Measurements from ENCODE around the gene ZIM2. TPM values are rescaled to one million over a fixed set of nuclear protein-coding genes. Genes with fewer than 3 reads are reported as not detected.

Gene ZIM2
- total RNA-seq, 1 experiment from 2014 or later: not detected

DNA sequence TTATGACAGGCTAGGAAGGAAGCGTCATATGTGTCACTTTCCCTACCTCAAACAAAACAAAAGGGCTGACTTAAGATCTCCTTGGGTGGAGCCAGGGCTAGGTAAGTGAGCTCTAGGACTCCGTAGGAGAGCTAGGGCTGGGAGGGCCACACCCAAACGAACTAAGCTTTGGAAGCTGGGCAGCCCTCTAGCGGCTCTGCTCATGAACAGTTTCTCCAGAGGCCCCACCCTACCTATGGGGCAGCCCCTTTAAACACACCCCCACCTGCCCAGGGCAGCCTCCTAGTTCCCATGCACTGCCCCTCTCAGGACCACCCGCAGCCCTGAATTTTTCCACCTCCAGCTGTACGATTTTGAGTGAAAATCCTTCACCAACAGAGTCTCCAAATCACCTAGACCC, 3.5 kb downstream of the ZIM2 start (continued):
- TF ChIP-seq PREB (CRISPR knock-in tag; IDR thresholded peaks at IDR 0.05; ENCODE audit: borderline replicate concordance): no peak

DNA sequence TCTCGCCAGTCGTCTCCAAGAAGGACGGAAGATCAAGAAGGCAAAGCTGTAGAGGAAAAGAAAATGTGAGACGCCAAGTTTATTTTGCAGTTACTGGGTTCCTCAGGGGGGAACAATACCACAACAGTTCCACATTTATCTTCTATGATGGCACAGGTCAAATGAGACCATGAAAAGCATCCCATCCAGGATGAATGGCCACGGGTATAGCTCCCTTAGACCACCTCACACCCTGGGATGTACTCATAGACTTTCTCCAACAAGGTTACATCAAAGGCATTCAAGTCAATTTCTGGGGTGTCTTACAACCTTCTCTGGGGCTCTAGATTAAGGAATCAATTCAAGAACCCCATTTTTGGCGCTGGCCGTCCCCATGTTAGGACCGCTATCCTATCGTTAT, 4.5 kb downstream of the ZIM2 start:
- no peak for TF ChIP-seq CBFB (CRISPR knock-in tag; IDR thresholded peaks at IDR 0.05; ENCODE audit: low read depth)
- TF ChIP-seq GABPB1 (CRISPR knock-in tag; IDR thresholded peaks at IDR 0.05): no peak
- no peak for ATAC-seq
- peaks cover 73% of the 10 kb centered on the region for H3K36me3 Mint-ChIP-seq
- H3K4me3 Mint-ChIP-seq: no peak overlapping the region
- peaks cover 73% of the 10 kb centered on the region for H3K9me3 Mint-ChIP-seq
- H3K4me1 Mint-ChIP-seq: no peaks in the 10 kb centered on the region
- H3K27ac Mint-ChIP-seq: no peak overlapping the region
- ChIA-PET CTCF (no interaction called here), POLR2A (no interaction called here)
- peaks cover 15% of the 10 kb centered on the region for H3K27me3 Mint-ChIP-seq (ENCODE audit: low read depth)
- DNase-seq (ENCODE audit: low spot score): no peak

DNA sequence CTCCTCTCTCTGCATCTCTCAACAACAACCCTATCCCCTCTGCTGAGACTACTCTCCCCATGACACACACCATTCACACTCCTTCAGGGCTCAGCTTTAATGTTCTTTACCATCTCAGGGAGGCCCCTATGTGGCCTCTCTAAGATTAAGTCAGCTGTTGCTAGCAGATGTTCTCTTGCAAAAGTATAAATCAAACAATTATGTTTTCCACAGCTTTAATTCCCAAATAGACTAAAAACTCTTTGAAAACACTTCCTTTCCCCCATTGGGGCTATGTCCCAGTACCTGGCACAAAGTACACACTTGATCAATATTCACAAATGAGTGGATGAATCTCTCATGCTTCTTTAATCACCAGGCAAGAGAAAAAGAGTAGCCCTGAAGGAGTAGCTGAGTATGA, 5.1 kb downstream of the ZIM2 start:
- peaks cover 15% of the 10 kb centered on the region for H3K27me3 Mint-ChIP-seq (ENCODE audit: low read depth)
- no peak overlapping the region for H3K4me3 Mint-ChIP-seq
- no peaks in the 10 kb centered on the region for H3K4me1 Mint-ChIP-seq
- no peak for DNase-seq (ENCODE audit: low spot score)
- H3K27ac Mint-ChIP-seq: no peak overlapping the region
- peaks cover 71% of the 10 kb centered on the region for H3K36me3 Mint-ChIP-seq
- CTCF ChIA-PET: no interaction called here
- TF ChIP-seq JUN (CRISPR knock-in tag; IDR thresholded peaks at IDR 0.05) (no peak), NR2C2 (CRISPR knock-in tag; IDR thresholded peaks at IDR 0.05) (no peak), CBFB (CRISPR knock-in tag; IDR thresholded peaks at IDR 0.05; ENCODE audit: low read depth) (no peak), GABPB1 (CRISPR knock-in tag; IDR thresholded peaks at IDR 0.05) (no peak), ATF3 (CRISPR knock-in tag; conservative IDR thresholded peaks at IDR 0.05) (no peak), SP1 (CRISPR knock-in tag; conservative IDR thresholded peaks at IDR 0.05) (no peak), CREB1 (CRISPR knock-in tag; IDR thresholded peaks at IDR 0.05) (no peak), NFATC4 (CRISPR knock-in tag; IDR thresholded peaks at IDR 0.05) (no peak), ZBTB21 (CRISPR knock-in tag; IDR thresholded peaks at IDR 0.05; ENCODE audit: borderline replicate concordance) (no peak), GTF2I (CRISPR knock-in tag; conservative IDR thresholded peaks at IDR 0.05) (no peak), OVOL2 (CRISPR knock-in tag; IDR thresholded peaks at IDR 0.05; ENCODE audit: borderline replicate concordance) (no peak)
- TF ChIP-seq, protein P1, sequence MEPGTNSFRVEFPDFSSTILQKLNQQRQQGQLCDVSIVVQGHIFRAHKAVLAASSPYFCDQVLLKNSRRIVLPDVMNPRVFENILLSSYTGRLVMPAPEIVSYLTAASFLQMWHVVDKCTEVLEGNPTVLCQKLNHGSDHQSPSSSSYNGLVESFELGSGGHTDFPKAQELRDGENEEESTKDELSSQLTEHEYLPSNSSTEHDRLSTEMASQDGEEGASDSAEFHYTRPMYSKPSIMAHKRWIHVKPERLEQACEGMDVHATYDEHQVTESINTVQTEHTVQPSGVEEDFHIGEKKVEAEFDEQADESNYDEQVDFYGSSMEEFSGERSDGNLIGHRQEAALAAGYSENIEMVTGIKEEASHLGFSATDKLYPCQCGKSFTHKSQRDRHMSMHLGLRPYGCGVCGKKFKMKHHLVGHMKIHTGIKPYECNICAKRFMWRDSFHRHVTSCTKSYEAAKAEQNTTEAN (CRISPR knock-in tag; IDR thresholded peaks at IDR 0.05): no peak
- TF ChIP-seq, protein P2, sequence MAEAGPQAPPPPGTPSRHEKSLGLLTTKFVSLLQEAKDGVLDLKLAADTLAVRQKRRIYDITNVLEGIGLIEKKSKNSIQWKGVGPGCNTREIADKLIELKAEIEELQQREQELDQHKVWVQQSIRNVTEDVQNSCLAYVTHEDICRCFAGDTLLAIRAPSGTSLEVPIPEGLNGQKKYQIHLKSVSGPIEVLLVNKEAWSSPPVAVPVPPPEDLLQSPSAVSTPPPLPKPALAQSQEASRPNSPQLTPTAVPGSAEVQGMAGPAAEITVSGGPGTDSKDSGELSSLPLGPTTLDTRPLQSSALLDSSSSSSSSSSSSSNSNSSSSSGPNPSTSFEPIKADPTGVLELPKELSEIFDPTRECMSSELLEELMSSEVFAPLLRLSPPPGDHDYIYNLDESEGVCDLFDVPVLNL (CRISPR knock-in tag; IDR thresholded peaks at IDR 0.05; ENCODE audit: borderline replicate concordance, low read depth): no peak
- TF ChIP-seq, protein P3, sequence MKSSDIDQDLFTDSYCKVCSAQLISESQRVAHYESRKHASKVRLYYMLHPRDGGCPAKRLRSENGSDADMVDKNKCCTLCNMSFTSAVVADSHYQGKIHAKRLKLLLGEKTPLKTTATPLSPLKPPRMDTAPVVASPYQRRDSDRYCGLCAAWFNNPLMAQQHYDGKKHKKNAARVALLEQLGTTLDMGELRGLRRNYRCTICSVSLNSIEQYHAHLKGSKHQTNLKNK (CRISPR knock-in tag; IDR thresholded peaks at IDR 0.05): no peak
- TF ChIP-seq, protein P4, sequence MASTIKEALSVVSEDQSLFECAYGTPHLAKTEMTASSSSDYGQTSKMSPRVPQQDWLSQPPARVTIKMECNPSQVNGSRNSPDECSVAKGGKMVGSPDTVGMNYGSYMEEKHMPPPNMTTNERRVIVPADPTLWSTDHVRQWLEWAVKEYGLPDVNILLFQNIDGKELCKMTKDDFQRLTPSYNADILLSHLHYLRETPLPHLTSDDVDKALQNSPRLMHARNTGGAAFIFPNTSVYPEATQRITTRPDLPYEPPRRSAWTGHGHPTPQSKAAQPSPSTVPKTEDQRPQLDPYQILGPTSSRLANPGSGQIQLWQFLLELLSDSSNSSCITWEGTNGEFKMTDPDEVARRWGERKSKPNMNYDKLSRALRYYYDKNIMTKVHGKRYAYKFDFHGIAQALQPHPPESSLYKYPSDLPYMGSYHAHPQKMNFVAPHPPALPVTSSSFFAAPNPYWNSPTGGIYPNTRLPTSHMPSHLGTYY (CRISPR knock-in tag; IDR thresholded peaks at IDR 0.05): no peak
- TF ChIP-seq, protein P5, sequence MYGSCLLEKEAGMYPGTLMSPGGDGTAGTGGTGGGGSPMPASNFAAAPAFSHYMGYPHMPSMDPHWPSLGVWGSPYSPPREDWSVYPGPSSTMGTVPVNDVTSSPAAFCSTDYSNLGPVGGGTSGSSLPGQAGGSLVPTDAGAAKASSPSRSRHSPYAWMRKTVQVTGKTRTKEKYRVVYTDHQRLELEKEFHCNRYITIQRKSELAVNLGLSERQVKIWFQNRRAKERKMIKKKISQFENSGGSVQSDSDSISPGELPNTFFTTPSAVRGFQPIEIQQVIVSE (CRISPR knock-in tag; IDR thresholded peaks at IDR 0.05; ENCODE audit: borderline replicate concordance): no peak
- TF ChIP-seq, protein P6, sequence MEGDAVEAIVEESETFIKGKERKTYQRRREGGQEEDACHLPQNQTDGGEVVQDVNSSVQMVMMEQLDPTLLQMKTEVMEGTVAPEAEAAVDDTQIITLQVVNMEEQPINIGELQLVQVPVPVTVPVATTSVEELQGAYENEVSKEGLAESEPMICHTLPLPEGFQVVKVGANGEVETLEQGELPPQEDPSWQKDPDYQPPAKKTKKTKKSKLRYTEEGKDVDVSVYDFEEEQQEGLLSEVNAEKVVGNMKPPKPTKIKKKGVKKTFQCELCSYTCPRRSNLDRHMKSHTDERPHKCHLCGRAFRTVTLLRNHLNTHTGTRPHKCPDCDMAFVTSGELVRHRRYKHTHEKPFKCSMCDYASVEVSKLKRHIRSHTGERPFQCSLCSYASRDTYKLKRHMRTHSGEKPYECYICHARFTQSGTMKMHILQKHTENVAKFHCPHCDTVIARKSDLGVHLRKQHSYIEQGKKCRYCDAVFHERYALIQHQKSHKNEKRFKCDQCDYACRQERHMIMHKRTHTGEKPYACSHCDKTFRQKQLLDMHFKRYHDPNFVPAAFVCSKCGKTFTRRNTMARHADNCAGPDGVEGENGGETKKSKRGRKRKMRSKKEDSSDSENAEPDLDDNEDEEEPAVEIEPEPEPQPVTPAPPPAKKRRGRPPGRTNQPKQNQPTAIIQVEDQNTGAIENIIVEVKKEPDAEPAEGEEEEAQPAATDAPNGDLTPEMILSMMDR (IDR thresholded peaks at IDR 0.05): no peak
- ATAC-seq: no peak
- POLR2A ChIA-PET: no interaction called here
- H3K9me3 Mint-ChIP-seq: peaks cover 77% of the 10 kb centered on the region
